H1 (cell line): ENCODE data around the gene PPIL6. TPM values are rescaled to one million over a fixed set of nuclear protein-coding genes. Genes with fewer than 3 reads are reported as not detected.
A peak's percentile ranks its signal among the peaks of the same experiment; 100 is the strongest.

Experiments used
- CTCF ChIA-PET: fragments of 300-600 bp; sonication (Branson Sonifier 250); formaldehyde crosslinking; loops from one replicate; lab custom pipeline; 2021; ENCODE audit not compliant: partially characterized antibody; lab: Charles Lee
- POLR2A ChIA-PET: fragments of 300-600 bp; sonication (Branson Sonifier 250); formaldehyde crosslinking; loops from one replicate; lab custom pipeline; 2021; ENCODE audit warnings: inconsistent platforms; ENCODE audit not compliant: partially characterized antibody; lab: Charles Lee
- DNase-seq, 2 experiments: peaks; one replicate each; pipeline versions ENCODE4 v3.0.0 to v3.0.0-alpha.2; 2010 to 2022; ENCODE audit warnings: low spot score in 2 of 2, low read depth in 1 of 2, mixed read lengths in 1 of 2
- FAIRE-seq: peaks from 2 replicates; lab custom pipeline; 2011; peaks lifted over from hg19 to GRCh38; lab: Jason Lieb, UNC
- H2AFZ ChIP-seq: 2 replicates; pipeline ENCODE4 v1.8.1; 2012; ENCODE audit warnings: low read length, inconsistent platforms
- H2AK5ac ChIP-seq: 2 replicates; pipeline ENCODE4 v1.6.1; 2013; ENCODE audit warnings: low read depth, low read length
- H2BK120ac ChIP-seq: replicated peaks from 2 replicates; pipeline ENCODE3; 2013; ENCODE audit warnings: low read depth, low read length, inconsistent platforms
- H2BK12ac ChIP-seq: 2 replicates; pipeline ENCODE4 v1.6.1; 2013; ENCODE audit warnings: low read depth, low read length
- H2BK15ac ChIP-seq: 2 replicates; pipeline ENCODE4 v1.6.1; 2013; ENCODE audit warnings: low read length
- H2BK20ac ChIP-seq: 2 replicates; pipeline ENCODE4 v1.6.1; 2013; ENCODE audit warnings: low read length
- H2BK5ac ChIP-seq: 2 replicates; pipeline ENCODE4 v1.6.1; 2013; ENCODE audit warnings: low read depth, low read length
- H3K14ac ChIP-seq: 2 replicates; pipeline ENCODE4 v1.6.1; 2013; ENCODE audit warnings: inconsistent platforms; ENCODE audit not compliant: insufficient read length
- H3K18ac ChIP-seq: 2 replicates; pipeline ENCODE4 v1.6.1; 2013; ENCODE audit warnings: low read length; ENCODE audit errors: extremely low read depth
- H3K23ac ChIP-seq: 2 replicates; pipeline ENCODE4 v1.6.1; 2013; ENCODE audit warnings: inconsistent platforms; ENCODE audit not compliant: insufficient read length
- H3K23me2 ChIP-seq: 2 replicates; pipeline ENCODE4 v1.6.1; 2013; ENCODE audit warnings: low read depth, low read length
- H3K27ac ChIP-seq: 2 replicates; pipeline ENCODE4 v1.6.1; 2011; ENCODE audit warnings: low read depth, low read length, inconsistent platforms
- H3K27me3 ChIP-seq, 4 experiments: replicated peaks in 1 of 4; 1 replicate in 1 of 4; 2 replicates in 3 of 4; pipeline versions ENCODE4 v1.6.1 to v1.8.1; 2011 to 2013; ENCODE audit warnings: low read length in 3 of 4, mild to moderate bottlenecking in 3 of 4, inconsistent platforms in 2 of 4, mixed read lengths in 2 of 4, moderate library complexity in 1 of 4; ENCODE audit not compliant: control insufficient read depth in 3 of 4, insufficient read depth in 3 of 4; ENCODE audit errors: extremely low read depth in 1 of 4
- H3K36me3 ChIP-seq, 4 experiments: 2 replicates each; pipeline versions ENCODE4 v1.6.1 to v1.8.1; 2011 to 2013; ENCODE audit warnings: mild to moderate bottlenecking in 4 of 4, low read length in 3 of 4, moderate library complexity in 2 of 4, control low read depth in 1 of 4, inconsistent platforms in 1 of 4; ENCODE audit not compliant: insufficient read depth in 4 of 4, control insufficient read depth in 2 of 4
- H3K4ac ChIP-seq: replicated peaks from 2 replicates; pipeline ENCODE3; 2013; ENCODE audit warnings: low read length, low read depth, mixed read lengths, inconsistent platforms; ENCODE audit not compliant: insufficient read length
- H3K4me1 ChIP-seq, 4 experiments: replicated peaks in 1 of 4; 1 replicate in 1 of 4; 2 replicates in 3 of 4; pipeline versions ENCODE4 v1.6.1 to v1.8.1; 2011 to 2013; ENCODE audit warnings: low read length in 3 of 4, inconsistent platforms in 2 of 4, mixed read lengths in 1 of 4; ENCODE audit not compliant: insufficient read depth in 4 of 4, control insufficient read depth in 3 of 4
- H3K4me2 ChIP-seq, 2 experiments: 2 replicates each; pipeline versions ENCODE4 v1.6.1 to v1.8.1; 2011 to 2013; ENCODE audit warnings: low read depth in 2 of 2, low read length in 2 of 2, control low read depth in 1 of 2, inconsistent platforms in 1 of 2, mild to moderate bottlenecking in 1 of 2; ENCODE audit not compliant: insufficient read depth in 1 of 2
- H3K4me3 ChIP-seq, 4 experiments: fragments of 200-600, 300-600 bp in 1 of 4; sonication (generic), shearing (Covaris generic), sonication (Bioruptor Twin) in 1 of 4; 2 replicates each; pipeline versions ENCODE4 v1.5.1 to v1.8.1; 2011 to 2016; ENCODE audit warnings: low read length in 4 of 4, low read depth in 3 of 4, control low read depth in 2 of 4, inconsistent platforms in 2 of 4, mild to moderate bottlenecking in 2 of 4, mixed read lengths in 1 of 4, moderate library complexity in 1 of 4; ENCODE audit not compliant: insufficient read depth in 2 of 4; ENCODE audit errors: extremely low read depth in 1 of 4
- H3K56ac ChIP-seq: replicated peaks from 2 replicates; pipeline ENCODE3; 2013; ENCODE audit warnings: low read depth, mild to moderate bottlenecking, mixed read lengths, low read length, inconsistent platforms; ENCODE audit not compliant: insufficient read length
- H3K79me1 ChIP-seq: 2 replicates; pipeline ENCODE4 v1.6.1; 2013; ENCODE audit warnings: low read depth, low read length, control low read depth
- H3K79me2 ChIP-seq, 2 experiments: 2 replicates each; pipeline versions ENCODE4 v1.6.1 to v1.8.1; 2012 to 2013; ENCODE audit warnings: low read length in 2 of 2, mild to moderate bottlenecking in 2 of 2, inconsistent platforms in 1 of 2; ENCODE audit not compliant: insufficient read depth in 2 of 2, control insufficient read depth in 1 of 2
- H3K9ac ChIP-seq, 4 experiments: replicated peaks in 1 of 4; 1 replicate in 1 of 4; 2 replicates in 3 of 4; pipeline versions ENCODE4 v1.6.1 to v1.8.1; 2011 to 2013; ENCODE audit warnings: low read depth in 3 of 4, low read length in 3 of 4, control low read depth in 2 of 4, mild to moderate bottlenecking in 2 of 4, moderate library complexity in 2 of 4, inconsistent platforms in 1 of 4; ENCODE audit errors: extremely low read depth in 1 of 4
- H3K9me3 ChIP-seq, 2 experiments: 2 replicates each; pipeline versions ENCODE4 v1.6.1 to v1.8.1; 2012 to 2013; ENCODE audit warnings: mild to moderate bottlenecking in 2 of 2, moderate library complexity in 2 of 2, control low read depth in 1 of 2, inconsistent platforms in 1 of 2, low read depth in 1 of 2, low read length in 1 of 2, mixed read lengths in 1 of 2; ENCODE audit not compliant: insufficient read depth in 2 of 2
- H4K20me1 ChIP-seq, 2 experiments: replicated peaks in 1 of 2; 2 replicates each; pipeline versions ENCODE3 to v1.8.1; 2011 to 2013; ENCODE audit warnings: inconsistent platforms in 2 of 2, low read length in 2 of 2, mild to moderate bottlenecking in 1 of 2; ENCODE audit not compliant: insufficient read depth in 2 of 2, control insufficient read depth in 1 of 2
- H4K5ac ChIP-seq: 2 replicates; pipeline ENCODE4 v1.6.1; 2013; ENCODE audit warnings: low read length, low read depth, mixed read lengths, inconsistent platforms; ENCODE audit not compliant: insufficient read length
- H4K8ac ChIP-seq: 2 replicates; pipeline ENCODE4 v1.8.0; 2013; ENCODE audit warnings: mild to moderate bottlenecking, moderate library complexity, low read length, inconsistent platforms; ENCODE audit not compliant: insufficient read depth; ENCODE audit errors: extremely low read depth
- H4K91ac ChIP-seq: replicated peaks from 2 replicates; pipeline ENCODE3; 2013; ENCODE audit warnings: low read length, mixed read lengths, inconsistent platforms; ENCODE audit not compliant: insufficient read length
- ASH2L ChIP-seq: fragments of 200-600, 300-600 bp; sonication (generic); IDR thresholded peaks from one replicate; pipeline ENCODE4 v1.7.1; 2017; ENCODE audit warnings: low read length
- EP300 ChIP-seq, 2 experiments: IDR thresholded peaks; 1 replicate in 1 of 2; 2 replicates in 1 of 2; pipeline ENCODE4 v1.6.1; 2011 to 2012; ENCODE audit warnings: low read depth in 2 of 2, low read length in 2 of 2, mild to moderate bottlenecking in 2 of 2, borderline replicate concordance in 1 of 2, inconsistent platforms in 1 of 2, moderate library complexity in 1 of 2
- KDM4A ChIP-seq: IDR thresholded peaks from one replicate; pipeline ENCODE4 v1.7.1; 2012; ENCODE audit warnings: low read depth, mild to moderate bottlenecking, moderate library complexity, low read length, inconsistent platforms; ENCODE audit not compliant: severe bottlenecking
- MAFK ChIP-seq: IDR thresholded peaks from 2 replicates; pipeline ENCODE4 v1.6.1; 2012; ENCODE audit warnings: low read depth, mild to moderate bottlenecking, improper control_type of control experiment, low read length
- WGBS, 2 experiments: shearing (Covaris generic) in 1 of 2; methylation state at CpG; one replicate each; pipeline versions ENCODE4 v1.1.6 to v1.1.7; 2013 to 2015; ENCODE audit warnings: low lambda C conversion rate in 2 of 2, mixed read lengths in 2 of 2, inconsistent platforms in 1 of 2, low coverage in 1 of 2, missing lambda C conversion rate in 1 of 2; ENCODE audit not compliant: insufficient replicate concordance in 2 of 2, insufficient coverage in 1 of 2, insufficient read length in 1 of 2; ENCODE audit errors: extremely low coverage in 1 of 2, missing lambda C conversion rate in 1 of 2; 5-methylcytosine and 5-hydroxymethylcytosine counted together
- polyA plus RNA-seq, 7 experiments: library from polyadenylated mRNA; depleted of rRNA in 3 of 7; stranded (reverse) in 5 of 7; unstranded in 2 of 7; fragments of >200 nt in 5 of 7; fragments of 200-250 nt in 2 of 7; gene quantifications; 1 replicate in 5 of 7; 2 replicates in 1 of 7; 4 replicates in 1 of 7; pipeline versions ENCODE4 v1.2.1 to v1.2.3, GENCODE V29; 2011 to 2013; ENCODE audit warnings: missing spikeins in 2 of 7, mixed read lengths in 2 of 7
- total RNA-seq: library from RNA; stranded (reverse); fragmentation: NEBNext Ultra II Directional; extraction: Animal tissue kit (Norgen Biotek cat#: 25700); gene quantifications from 2 replicates; pipeline ENCODE4 v1.2.1, GENCODE V29; 2021

PPIL6 gene
- total and polyA plus RNA-seq, 2 of the 8 experiments (the other 6 are each of a cell fraction or from before 2014, with no cell fraction given) = 0.42 to 1.3 TPM

DNA sequence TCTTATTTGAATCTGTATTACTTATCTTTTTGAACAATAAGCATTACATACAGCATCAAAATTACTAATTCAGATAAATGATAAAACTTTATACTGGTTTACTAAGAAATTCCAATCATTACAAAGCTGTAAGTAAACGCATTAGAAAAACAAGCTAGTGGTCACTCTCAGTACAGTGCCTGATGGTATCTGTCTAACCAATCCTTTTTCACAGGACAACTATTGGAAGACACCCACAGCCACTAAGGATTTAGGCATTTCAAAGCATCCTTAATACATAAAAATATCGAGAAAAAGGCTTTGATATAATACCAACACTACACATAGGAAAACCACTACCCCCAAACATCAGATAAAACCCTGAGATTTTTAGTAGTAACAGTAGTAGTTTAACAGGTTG lies 60.7 kb downstream of the PPIL6 start:
- H2BK5ac ChIP-seq = no peak overlapping the region
- ChIA-PET POLR2A (interaction anchor here (0.7 to 1.2 kb wide), 2 partner anchors 17 to 29 kb away, joined by 4 read pairs; no protein-coding TSS in a partner anchor), CTCF (interaction anchor here (1.5 kb wide), 2 partner anchors 17 to 60 kb away, joined by 3 read pairs; partner anchors contain the start of genes PPIL6 and SMPD2)
- H3K4me3 ChIP-seq = peak overlapping the region in 1 of 4 experiments; percentile 82; a peak in 3 of 8 replicates
- H3K4ac ChIP-seq = no peak overlapping the region
- no peak overlapping the region for H3K23ac ChIP-seq
- H3K14ac ChIP-seq = no peak overlapping the region
- no peaks in the 10 kb centered on the region for H3K9me3 ChIP-seq
- H3K18ac ChIP-seq = no peak overlapping the region
- peak overlapping the region in 1 of 4 experiments; percentile 10; a peak in 2 of 7 replicates for H3K9ac ChIP-seq
- no peak overlapping the region for H3K27ac ChIP-seq
- H3K27me3 ChIP-seq = no peaks in the 10 kb centered on the region
- H3K23me2 ChIP-seq = peaks cover 2% of the 10 kb centered on the region; the same call in 1 of the 2 replicates
- peaks cover 7% of the 10 kb centered on the region in 2 experiments for H4K20me1 ChIP-seq
- H2AFZ ChIP-seq = no peak overlapping the region
- WGBS, 2 experiments = 83% methylated on average over 2 of the region's 2 CpGs; no CpG with 5 or more reads in 1 of the 2 experiments
- no peak overlapping the region for H4K91ac ChIP-seq
- H3K56ac ChIP-seq = no peak overlapping the region
- H3K4me1 ChIP-seq = peaks cover 0 to 5% (median 0%) of the 10 kb centered on the region in 4 experiments; a peak in 2 of 7 replicates
- H2AK5ac ChIP-seq = no peak overlapping the region
- peaks cover 20 to 60% of the 10 kb centered on the region in 2 experiments for H3K79me2 ChIP-seq
- H2BK120ac ChIP-seq = no peak overlapping the region
- no peak overlapping the region for H2BK15ac ChIP-seq
- H3K4me2 ChIP-seq = peak overlapping the region; percentile 79 to 97; a peak in 3 of 4 replicates
- no peak overlapping the region for H4K8ac ChIP-seq
- no peak overlapping the region for H2BK20ac ChIP-seq
- no peak overlapping the region for H4K5ac ChIP-seq
- no peak for FAIRE-seq
- peaks cover 12 to 38% (median 25%) of the 10 kb centered on the region in 4 experiments for H3K36me3 ChIP-seq
- no peak overlapping the region for H2BK12ac ChIP-seq
- no peaks in the 10 kb centered on the region for H3K79me1 ChIP-seq
- no peak for DNase-seq
- TF ChIP-seq KDM4A (no peak), EP300 (IDR thresholded peaks at IDR 0.05; ENCODE audit: borderline replicate concordance in 1 of 2, low read depth in 2 of 2, low read length in 2 of 2) (no peak), ASH2L (no peak), MAFK (no peak)
